ENCODE data around the gene TUBGCP3.

TUBGCP3 gene

GRCh38 chr13:112453874-112454647, 133.9 kb downstream of the TUBGCP3 start:
- no peak for DNase-seq (ENCODE audit: low read depth in 2 of 2)

DNA sequence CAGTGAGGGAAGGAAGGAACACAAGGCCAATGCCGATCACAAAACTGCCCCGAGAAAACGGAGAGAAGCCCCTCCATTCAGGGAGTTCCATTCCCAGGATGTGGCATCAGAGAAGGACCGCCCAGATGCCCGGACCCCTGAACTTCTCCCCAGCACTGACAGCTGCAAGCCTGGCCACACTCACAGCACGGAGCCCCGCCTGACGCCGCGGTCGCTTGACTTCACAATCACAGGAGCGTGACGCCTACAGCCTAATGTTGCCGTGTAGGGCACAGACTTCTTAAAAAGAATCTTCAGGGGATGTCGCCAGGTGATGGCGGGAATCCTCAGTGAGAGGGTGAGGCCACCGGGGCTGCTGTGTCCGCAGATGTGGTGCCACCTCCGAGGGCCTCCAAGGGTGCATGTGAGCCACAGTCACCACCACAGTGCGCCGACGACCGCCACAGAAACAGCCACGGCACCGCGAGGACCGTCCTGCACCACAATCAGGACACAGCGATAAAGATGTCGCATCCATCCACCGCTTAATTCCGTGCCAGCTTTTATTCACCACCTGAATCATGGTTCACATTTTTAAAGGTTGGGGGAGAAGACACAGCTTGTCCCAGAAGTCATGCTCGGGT, 134.6 kb downstream of the TUBGCP3 start:
- DNase-seq (ENCODE audit: low read depth in 2 of 2), result no peak

- no peak for DNase-seq (ENCODE audit: low read depth in 2 of 2)
Observed at GRCh38 chr13:112452380-112453206, 135.4 kb downstream of the TUBGCP3 start.

GRCh38 chr13:112451512-112452379, 136.2 kb downstream of the TUBGCP3 start:
- no peak for DNase-seq (ENCODE audit: low read depth in 2 of 2)

- no peak for DNase-seq (ENCODE audit: low read depth in 2 of 2)
Observed at GRCh38 chr13:112450904-112451240, 137.1 kb downstream of the TUBGCP3 start.

GRCh38 chr13:112450118-112450903, 137.6 kb downstream of the TUBGCP3 start:
- DNase-seq (ENCODE audit: low read depth in 2 of 2), result no peak

- no peak for DNase-seq (ENCODE audit: low read depth in 2 of 2)
Observed at GRCh38 chr13:112449545-112449930, 138.4 kb downstream of the TUBGCP3 start.

DNA sequence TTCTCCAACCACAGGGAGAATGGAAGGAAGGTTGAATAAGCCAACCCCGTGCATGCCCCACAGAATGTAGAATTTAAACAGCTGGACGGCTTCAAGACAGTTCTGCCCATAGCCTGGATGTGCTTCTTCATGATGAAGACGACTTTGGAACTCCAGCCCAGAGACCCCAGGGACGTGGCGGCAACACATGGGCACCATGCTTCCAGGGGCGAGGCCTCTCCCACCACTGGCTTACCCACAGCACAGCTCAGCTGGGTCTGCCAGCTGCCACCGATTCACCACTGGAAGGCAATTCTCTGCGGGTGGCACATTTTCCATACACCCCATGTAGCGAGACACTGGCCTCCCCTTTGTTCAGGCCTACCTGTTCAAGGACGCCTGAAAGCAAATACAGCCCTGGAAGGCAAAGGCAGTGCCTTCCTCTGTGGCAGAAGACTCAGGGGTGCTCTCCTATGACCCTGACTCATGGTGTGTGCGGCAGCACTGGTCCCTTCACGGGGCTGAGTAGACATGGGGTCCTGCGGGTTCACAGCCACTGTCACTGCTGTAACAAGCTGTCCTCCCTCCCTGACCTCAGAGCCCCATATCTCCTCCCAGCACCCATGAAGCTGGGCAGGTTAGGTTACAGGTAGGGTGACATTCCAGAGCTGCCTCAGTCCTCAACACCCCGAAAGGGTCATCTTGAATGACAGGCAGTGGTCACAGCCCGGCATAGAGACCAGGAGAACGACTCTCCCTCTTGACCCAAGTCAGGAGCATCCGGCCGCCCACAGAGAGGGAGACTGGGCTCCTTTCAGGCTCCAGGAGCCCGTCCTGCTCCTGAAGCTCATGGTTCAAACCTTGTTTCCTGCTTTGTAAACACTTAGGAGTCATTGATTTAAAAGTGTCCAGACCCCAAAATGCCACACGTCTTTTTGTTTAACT, 139.1 kb downstream of the TUBGCP3 start:
- DNase-seq (ENCODE audit: low read depth in 2 of 2), result no peak

- DNase-seq (ENCODE audit: low read depth in 2 of 2), result no peak
Observed at GRCh38 chr13:112447761-112448603, 140.0 kb downstream of the TUBGCP3 start.

- no peak for DNase-seq (ENCODE audit: low read depth in 2 of 2)
Observed at GRCh38 chr13:112447306-112447705, 140.6 kb downstream of the TUBGCP3 start.

- no peak for DNase-seq (ENCODE audit: low read depth in 2 of 2)
Observed at GRCh38 chr13:112446867-112447266, 141.1 kb downstream of the TUBGCP3 start.

- no peak for DNase-seq (ENCODE audit: low read depth in 2 of 2)
Observed at GRCh38 chr13:112446347-112446861, 141.5 kb downstream of the TUBGCP3 start.

- no peak for DNase-seq (ENCODE audit: low read depth in 2 of 2)
Observed at GRCh38 chr13:112445411-112446271, 142.3 kb downstream of the TUBGCP3 start.

GRCh38 chr13:112444416-112445399, 143.2 kb downstream of the TUBGCP3 start:
- no peak for DNase-seq (ENCODE audit: low read depth in 2 of 2)

DNA sequence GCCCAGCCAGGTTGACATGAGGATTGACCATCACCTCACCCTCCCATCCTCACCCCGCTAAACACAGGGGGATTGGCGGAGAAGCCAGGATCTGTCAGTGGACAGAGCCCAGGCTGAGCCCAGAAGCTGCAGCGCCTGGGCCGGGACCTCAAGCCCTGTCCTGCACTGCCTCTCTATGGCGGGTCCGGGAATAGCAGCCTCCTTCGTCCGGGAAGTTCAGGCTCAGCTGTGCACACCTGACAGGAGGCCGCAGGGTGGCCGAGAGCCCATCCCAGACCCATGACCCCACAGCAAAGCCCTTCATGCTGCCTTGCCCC, 144.0 kb downstream of the TUBGCP3 start:
- DNase-seq (ENCODE audit: low read depth in 2 of 2), result peak; percentile 1 to 6

DNA sequence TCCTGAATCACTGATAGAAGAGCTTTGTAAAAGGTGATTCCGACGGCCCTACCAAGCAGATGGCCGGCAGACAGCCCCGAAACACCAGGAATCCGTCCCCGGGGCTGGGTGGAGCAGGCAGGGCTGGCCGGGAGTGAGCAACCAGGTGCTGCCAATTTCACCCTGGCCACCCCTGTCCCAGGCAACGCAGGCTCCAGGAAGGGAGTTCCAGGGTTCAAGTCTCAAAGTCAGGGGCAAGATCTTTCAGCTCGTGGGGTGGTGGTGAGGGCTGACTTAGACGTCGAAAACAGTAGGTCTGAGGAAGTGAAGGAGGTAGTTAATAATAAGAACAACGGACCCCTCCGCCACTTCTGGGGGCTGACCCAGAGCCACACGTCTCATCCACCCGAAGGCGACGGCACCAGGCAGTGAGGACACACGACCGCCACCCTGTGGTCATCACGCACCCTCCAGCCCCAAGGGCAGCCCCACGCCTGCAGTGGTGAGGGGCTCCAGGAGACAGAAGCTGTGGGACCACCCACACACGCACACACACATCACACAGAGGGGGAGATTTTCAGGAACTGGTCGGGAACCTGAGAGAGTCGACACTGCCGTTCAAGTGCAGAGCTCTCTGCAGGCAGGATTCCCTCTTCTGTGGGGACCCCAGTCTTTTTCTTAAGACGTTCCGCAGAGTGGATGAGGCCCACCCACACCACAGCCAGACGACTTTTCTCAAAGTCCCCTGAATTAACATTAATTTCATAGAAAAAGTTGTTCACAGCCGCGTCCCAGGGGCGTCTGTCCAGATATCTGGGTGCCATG, 144.6 kb downstream of the TUBGCP3 start:
- no peak for DNase-seq (ENCODE audit: low read depth in 2 of 2)
